GM21576 (cell line): ENCODE measurements around the gene ADAMTS13.

Experiments
- ATAC-seq: cut with Tn5 transposase; IDR thresholded peaks from one replicate; pipeline ENCODE4 v1.9.1; 2021; ENCODE audit warnings: mild to moderate bottlenecking, moderate library complexity; ENCODE audit not compliant: unreplicated experiment

Gene ADAMTS13

GRCh38 chr9:133505901-133506652 is 83.9 kb downstream of the ADAMTS13 start:
- no peak for ATAC-seq

GRCh38 chr9:133506653-133507038 is 84.5 kb downstream of the ADAMTS13 start:
- no peak for ATAC-seq

GRCh38 chr9:133507246-133507965 is 85.2 kb downstream of the ADAMTS13 start:
- no peak for ATAC-seq

GRCh38 chr9:133508046-133508445 is 85.9 kb downstream of the ADAMTS13 start:
- no peak for ATAC-seq
